Measurements from ENCODE around the gene BABAM2. TPM values are rescaled to one million over a fixed set of nuclear protein-coding genes. Genes with fewer than 3 reads are reported as not detected.

BABAM2 gene
- total RNA-seq, 4 donors from 2014 or later: 23.7 to 41.1 (median 27.9) TPM

- 71% methylated on average over 10 of the region's 15 CpGs for WGBS
- TF ChIP-seq CTCF (IDR thresholded peaks at IDR 0.05) (no peak), EP300 (IDR thresholded peaks at IDR 0.05) (no peak), POLR2AphosphoS5 (IDR thresholded peaks at IDR 0.05) (no peak), POLR2A (IDR thresholded peaks at IDR 0.05) (no peak)
- H3K27ac ChIP-seq: peak overlapping the region; percentile 73
- no peaks in the 10 kb centered on the region for H3K27me3 ChIP-seq
- H3K36me3 ChIP-seq: no peaks in the 10 kb centered on the region
- no peak for DNase-seq (ENCODE audit: low spot score in 2 of 2)
- H3K9me3 ChIP-seq: no peaks in the 10 kb centered on the region
- H3K4me1 ChIP-seq: peaks cover 34% of the 10 kb centered on the region
- no peak overlapping the region for H3K4me3 ChIP-seq
Observed at GRCh38 chr2:28319118-28320008, 428.8 kb downstream of the BABAM2 start.

GRCh38 chr2:28320009-28320365, 429.5 kb downstream of the BABAM2 start:
- Histone ChIP-seq H3K9me3 (no peaks in the 10 kb centered on the region), H3K4me1 (peaks cover 34% of the 10 kb centered on the region), H3K27ac (no peak overlapping the region), H3K4me3 (no peak overlapping the region), H3K27me3 (no peaks in the 10 kb centered on the region), H3K36me3 (no peaks in the 10 kb centered on the region)
- TF ChIP-seq CTCF (IDR thresholded peaks at IDR 0.05): no peak
- TF ChIP-seq EP300 (IDR thresholded peaks at IDR 0.05): no peak
- no peak for TF ChIP-seq POLR2A (IDR thresholded peaks at IDR 0.05)
- no peak for TF ChIP-seq POLR2AphosphoS5 (IDR thresholded peaks at IDR 0.05)
- 79% methylated on average over 6 of the region's 6 CpGs for WGBS
- no peak for DNase-seq (ENCODE audit: low spot score in 2 of 2)

GRCh38 chr2:28320371-28320770, 429.8 kb downstream of the BABAM2 start:
- Histone ChIP-seq H3K9me3 (no peaks in the 10 kb centered on the region), H3K27me3 (no peaks in the 10 kb centered on the region), H3K27ac (no peak overlapping the region), H3K4me3 (no peak overlapping the region), H3K4me1 (peaks cover 34% of the 10 kb centered on the region), H3K36me3 (no peaks in the 10 kb centered on the region)
- WGBS: 86% methylated on average over 4 of the region's 7 CpGs
- no peak for DNase-seq (ENCODE audit: low spot score in 2 of 2)
- no peak for TF ChIP-seq CTCF (IDR thresholded peaks at IDR 0.05)
- no peak for TF ChIP-seq POLR2A (IDR thresholded peaks at IDR 0.05)
- TF ChIP-seq POLR2AphosphoS5 (IDR thresholded peaks at IDR 0.05): no peak
- TF ChIP-seq EP300 (IDR thresholded peaks at IDR 0.05): no peak

- Histone ChIP-seq H3K27ac (no peak overlapping the region), H3K36me3 (no peaks in the 10 kb centered on the region), H3K4me3 (no peak overlapping the region), H3K9me3 (no peaks in the 10 kb centered on the region), H3K4me1 (peaks cover 41% of the 10 kb centered on the region), H3K27me3 (no peaks in the 10 kb centered on the region)
- TF ChIP-seq POLR2AphosphoS5 (IDR thresholded peaks at IDR 0.05) (no peak), POLR2A (IDR thresholded peaks at IDR 0.05) (no peak), CTCF (IDR thresholded peaks at IDR 0.05) (no peak), EP300 (IDR thresholded peaks at IDR 0.05) (no peak)
- DNase-seq (ENCODE audit: low spot score in 2 of 2): no peak
- WGBS: 75% methylated on average over 4 of the region's 4 CpGs
Observed at GRCh38 chr2:28321426-28321825, 430.9 kb downstream of the BABAM2 start.

- H3K27me3 ChIP-seq: no peaks in the 10 kb centered on the region
Observed at GRCh38 chr2:28322051-28322450, 431.5 kb downstream of the BABAM2 start.

More at GRCh38 chr2:28322051-28322450, 431.5 kb downstream of the BABAM2 start:
- Histone ChIP-seq H3K4me3 (no peak overlapping the region), H3K27ac (no peak overlapping the region), H3K4me1 (peaks cover 41% of the 10 kb centered on the region), H3K9me3 (no peaks in the 10 kb centered on the region), H3K36me3 (no peaks in the 10 kb centered on the region)
- TF ChIP-seq POLR2A (IDR thresholded peaks at IDR 0.05) (no peak), CTCF (IDR thresholded peaks at IDR 0.05) (no peak), POLR2AphosphoS5 (IDR thresholded peaks at IDR 0.05) (no peak), EP300 (IDR thresholded peaks at IDR 0.05) (no peak)
- no peak for DNase-seq (ENCODE audit: low spot score in 2 of 2)
- 84% methylated on average over 5 of the region's 5 CpGs for WGBS
